Measurements from ENCODE around the gene RLBP1.

- no peak for TF ChIP-seq POLR2AphosphoS5 (IDR thresholded peaks at IDR 0.05)
- TF ChIP-seq CTCF (IDR thresholded peaks at IDR 0.05) = no peak
- no peak for TF ChIP-seq POLR2A (IDR thresholded peaks at IDR 0.05)
Measured at GRCh38 chr15:89230277-89230676, 8.9 kb upstream of the RLBP1 start.

Measured in transverse colon (tissue), 4 donors.